ENCODE results near the gene FYCO1.
"Not testable (repeated sequence)": the region's sequence is repeated elsewhere in the genome, so short reads cannot be mapped to it uniquely, and the experiment has no call there.

The FYCO1 gene

GRCh38 chr3:46008058-46008457 is 12.4 kb upstream of the FYCO1 start:
- no peak for DNase-seq

GRCh38 chr3:46007280-46007679 is 11.7 kb upstream of the FYCO1 start:
- DNase-seq, result no peak

GRCh38 chr3:46006238-46007032 is 10.8 kb upstream of the FYCO1 start:
- no peak for DNase-seq

- DNase-seq, result not testable (repeated sequence)
These were observed 8.1 kb upstream of the FYCO1 start for GRCh38 chr3:46003706-46004105.

- DNase-seq, result no peak
These were observed 5.6 kb upstream of the FYCO1 start for GRCh38 chr3:46001178-46001577.

GRCh38 chr3:45997942-45998341 is 2.3 kb upstream of the FYCO1 start:
- DNase-seq, result no peak

- DNase-seq, result not testable (repeated sequence)
These were observed 1.9 kb upstream of the FYCO1 start for GRCh38 chr3:45997499-45997898.

GRCh38 chr3:45994419-45995235 is 997 bp downstream of the FYCO1 start:
- peak in 2 of 5 experiments; percentile 73 to 89 for DNase-seq

GRCh38 chr3:45993421-45994027 is 2.1 kb downstream of the FYCO1 start:
- peak in 2 of 5 experiments; percentile 74 to 89 for DNase-seq

GRCh38 chr3:45992821-45993221 is 2.8 kb downstream of the FYCO1 start:
- DNase-seq, result peak in 1 of 5 experiments; percentile 53

- no peak for DNase-seq
These were observed 3.4 kb downstream of the FYCO1 start for GRCh38 chr3:45992133-45992729.

GRCh38 chr3:45991341-45991740 is 4.3 kb downstream of the FYCO1 start:
- no peak for DNase-seq

GRCh38 chr3:45990181-45990580 is 5.4 kb downstream of the FYCO1 start:
- DNase-seq, result no peak

GRCh38 chr3:45988804-45989203 is 6.8 kb downstream of the FYCO1 start:
- DNase-seq, result no peak

- no peak for DNase-seq
These were observed 7.3 kb downstream of the FYCO1 start for GRCh38 chr3:45988362-45988761.

- DNase-seq, result no peak
These were observed 8.0 kb downstream of the FYCO1 start for GRCh38 chr3:45987368-45988291.

- DNase-seq, result no peak
These were observed 9.2 kb downstream of the FYCO1 start for GRCh38 chr3:45986303-45986982.

- no peak for DNase-seq
These were observed 9.9 kb downstream of the FYCO1 start for GRCh38 chr3:45985532-45986302.

- no peak for DNase-seq
These were observed 11.0 kb downstream of the FYCO1 start for GRCh38 chr3:45984331-45985312.
